SK-N-SH (cell line): ENCODE measurements around the gene ARHGDIA.

Source experiments
- CHD2 ChIP-seq: fragments of 150-350 bp; IDR thresholded peaks from 2 replicates; pipeline ENCODE4 v1.6.1; 2018; ENCODE audit warnings: low read length; ENCODE audit not compliant: partially characterized antibody
- ELF1 ChIP-seq: IDR thresholded peaks from 2 replicates; pipeline ENCODE4 v1.4.0; 2012
- IRF3 ChIP-seq: fragments of 150-350 bp; IDR thresholded peaks from 2 replicates; pipeline ENCODE4 v1.6.1; 2016; ENCODE audit warnings: mild to moderate bottlenecking, low read depth, low read length
- MAX ChIP-seq: IDR thresholded peaks from 2 replicates; pipeline ENCODE4 v1.4.0; 2012; ENCODE audit warnings: low read depth
- NRF1 ChIP-seq: IDR thresholded peaks from 2 replicates; pipeline ENCODE4 v1.6.1; 2012; ENCODE audit warnings: low read depth, mild to moderate bottlenecking, low read length
- POLR2AphosphoS5 ChIP-seq: IDR thresholded peaks from 2 replicates; pipeline ENCODE4 v1.6.1; 2012; ENCODE audit warnings: low read depth, low read length
- RAD21 ChIP-seq: IDR thresholded peaks from 2 replicates; pipeline ENCODE4 v1.6.1; 2012; ENCODE audit warnings: mild to moderate bottlenecking, low read length
- REST ChIP-seq: IDR thresholded peaks from 2 replicates; pipeline ENCODE4 v1.6.1; 2012; ENCODE audit warnings: mild to moderate bottlenecking, low read depth, low read length, moderate library complexity
- TAF1 ChIP-seq: IDR thresholded peaks from 2 replicates; pipeline ENCODE4 v1.6.1; 2012; ENCODE audit warnings: low read depth, mild to moderate bottlenecking, low read length, moderate library complexity, borderline replicate concordance
- TEAD4 ChIP-seq: IDR thresholded peaks from 2 replicates; pipeline ENCODE4 v1.4.0; 2012; ENCODE audit warnings: mild to moderate bottlenecking, borderline replicate concordance; ENCODE audit not compliant: insufficient read depth
- YY1 ChIP-seq: IDR thresholded peaks from 2 replicates; pipeline ENCODE4 v1.4.0; 2012; ENCODE audit warnings: low read depth, mild to moderate bottlenecking
- TF ChIP-seq, protein P1 (sequence below): fragments of 200-600 bp; sonication (generic); IDR thresholded peaks from 2 replicates; pipeline ENCODE4 v1.6.1; 2017; ENCODE audit warnings: antibody characterized with exemption, mild to moderate bottlenecking, moderate library complexity
- TF ChIP-seq, protein P2 (sequence below): IDR thresholded peaks from 2 replicates; pipeline ENCODE4 v1.4.0; 2012; ENCODE audit warnings: low read depth, borderline replicate concordance
- TF ChIP-seq, protein P3 (sequence below): IDR thresholded peaks from 2 replicates; pipeline ENCODE4 v1.4.0; 2012; ENCODE audit warnings: low read depth, borderline replicate concordance

DNA sequence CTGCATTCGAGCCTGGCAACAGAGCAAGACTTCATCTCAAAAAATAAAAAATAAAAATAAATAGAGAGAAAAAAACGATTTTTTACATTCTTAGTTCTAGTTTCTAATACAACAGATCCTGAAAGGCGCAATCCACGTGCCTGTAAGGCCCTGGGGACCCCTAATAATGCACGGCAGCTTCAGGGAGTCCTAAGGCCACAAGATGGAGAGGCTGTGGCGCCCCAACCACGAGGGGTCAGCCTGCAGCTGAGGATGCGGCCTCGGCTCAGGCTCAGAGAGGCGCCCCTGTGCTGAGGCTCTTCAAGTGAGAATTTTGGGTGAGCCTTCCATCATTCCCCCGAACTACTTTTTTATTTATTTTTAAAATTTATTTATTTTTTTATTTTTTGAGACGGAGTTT lies 21.7 kb downstream of the ARHGDIA start:
- TF ChIP-seq, protein P1, sequence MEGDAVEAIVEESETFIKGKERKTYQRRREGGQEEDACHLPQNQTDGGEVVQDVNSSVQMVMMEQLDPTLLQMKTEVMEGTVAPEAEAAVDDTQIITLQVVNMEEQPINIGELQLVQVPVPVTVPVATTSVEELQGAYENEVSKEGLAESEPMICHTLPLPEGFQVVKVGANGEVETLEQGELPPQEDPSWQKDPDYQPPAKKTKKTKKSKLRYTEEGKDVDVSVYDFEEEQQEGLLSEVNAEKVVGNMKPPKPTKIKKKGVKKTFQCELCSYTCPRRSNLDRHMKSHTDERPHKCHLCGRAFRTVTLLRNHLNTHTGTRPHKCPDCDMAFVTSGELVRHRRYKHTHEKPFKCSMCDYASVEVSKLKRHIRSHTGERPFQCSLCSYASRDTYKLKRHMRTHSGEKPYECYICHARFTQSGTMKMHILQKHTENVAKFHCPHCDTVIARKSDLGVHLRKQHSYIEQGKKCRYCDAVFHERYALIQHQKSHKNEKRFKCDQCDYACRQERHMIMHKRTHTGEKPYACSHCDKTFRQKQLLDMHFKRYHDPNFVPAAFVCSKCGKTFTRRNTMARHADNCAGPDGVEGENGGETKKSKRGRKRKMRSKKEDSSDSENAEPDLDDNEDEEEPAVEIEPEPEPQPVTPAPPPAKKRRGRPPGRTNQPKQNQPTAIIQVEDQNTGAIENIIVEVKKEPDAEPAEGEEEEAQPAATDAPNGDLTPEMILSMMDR, result no peak
- TF ChIP-seq RAD21 (no peak), YY1 (no peak), IRF3 (no peak), ELF1 (no peak), CHD2 (no peak), REST (no peak), POLR2AphosphoS5 (no peak), MAX (no peak), NRF1 (no peak), TAF1 (no peak), TEAD4 (no peak)
- TF ChIP-seq, protein P2, sequence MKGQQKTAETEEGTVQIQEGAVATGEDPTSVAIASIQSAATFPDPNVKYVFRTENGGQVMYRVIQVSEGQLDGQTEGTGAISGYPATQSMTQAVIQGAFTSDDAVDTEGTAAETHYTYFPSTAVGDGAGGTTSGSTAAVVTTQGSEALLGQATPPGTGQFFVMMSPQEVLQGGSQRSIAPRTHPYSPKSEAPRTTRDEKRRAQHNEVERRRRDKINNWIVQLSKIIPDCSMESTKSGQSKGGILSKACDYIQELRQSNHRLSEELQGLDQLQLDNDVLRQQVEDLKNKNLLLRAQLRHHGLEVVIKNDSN, result no peak
- TF ChIP-seq, protein P3, sequence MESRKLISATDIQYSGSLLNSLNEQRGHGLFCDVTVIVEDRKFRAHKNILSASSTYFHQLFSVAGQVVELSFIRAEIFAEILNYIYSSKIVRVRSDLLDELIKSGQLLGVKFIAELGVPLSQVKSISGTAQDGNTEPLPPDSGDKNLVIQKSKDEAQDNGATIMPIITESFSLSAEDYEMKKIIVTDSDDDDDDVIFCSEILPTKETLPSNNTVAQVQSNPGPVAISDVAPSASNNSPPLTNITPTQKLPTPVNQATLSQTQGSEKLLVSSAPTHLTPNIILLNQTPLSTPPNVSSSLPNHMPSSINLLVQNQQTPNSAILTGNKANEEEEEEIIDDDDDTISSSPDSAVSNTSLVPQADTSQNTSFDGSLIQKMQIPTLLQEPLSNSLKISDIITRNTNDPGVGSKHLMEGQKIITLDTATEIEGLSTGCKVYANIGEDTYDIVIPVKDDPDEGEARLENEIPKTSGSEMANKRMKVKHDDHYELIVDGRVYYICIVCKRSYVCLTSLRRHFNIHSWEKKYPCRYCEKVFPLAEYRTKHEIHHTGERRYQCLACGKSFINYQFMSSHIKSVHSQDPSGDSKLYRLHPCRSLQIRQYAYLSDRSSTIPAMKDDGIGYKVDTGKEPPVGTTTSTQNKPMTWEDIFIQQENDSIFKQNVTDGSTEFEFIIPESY, result no peak
